Ammon's horn (tissue), 1 donor: ENCODE measurements around the gene LAMC3.

Source experiments
- DNase-seq: peaks from one replicate; pipeline ENCODE4 v3.0.0-alpha.2; 2016; ENCODE audit warnings: low spot score

LAMC3 gene

DNA sequence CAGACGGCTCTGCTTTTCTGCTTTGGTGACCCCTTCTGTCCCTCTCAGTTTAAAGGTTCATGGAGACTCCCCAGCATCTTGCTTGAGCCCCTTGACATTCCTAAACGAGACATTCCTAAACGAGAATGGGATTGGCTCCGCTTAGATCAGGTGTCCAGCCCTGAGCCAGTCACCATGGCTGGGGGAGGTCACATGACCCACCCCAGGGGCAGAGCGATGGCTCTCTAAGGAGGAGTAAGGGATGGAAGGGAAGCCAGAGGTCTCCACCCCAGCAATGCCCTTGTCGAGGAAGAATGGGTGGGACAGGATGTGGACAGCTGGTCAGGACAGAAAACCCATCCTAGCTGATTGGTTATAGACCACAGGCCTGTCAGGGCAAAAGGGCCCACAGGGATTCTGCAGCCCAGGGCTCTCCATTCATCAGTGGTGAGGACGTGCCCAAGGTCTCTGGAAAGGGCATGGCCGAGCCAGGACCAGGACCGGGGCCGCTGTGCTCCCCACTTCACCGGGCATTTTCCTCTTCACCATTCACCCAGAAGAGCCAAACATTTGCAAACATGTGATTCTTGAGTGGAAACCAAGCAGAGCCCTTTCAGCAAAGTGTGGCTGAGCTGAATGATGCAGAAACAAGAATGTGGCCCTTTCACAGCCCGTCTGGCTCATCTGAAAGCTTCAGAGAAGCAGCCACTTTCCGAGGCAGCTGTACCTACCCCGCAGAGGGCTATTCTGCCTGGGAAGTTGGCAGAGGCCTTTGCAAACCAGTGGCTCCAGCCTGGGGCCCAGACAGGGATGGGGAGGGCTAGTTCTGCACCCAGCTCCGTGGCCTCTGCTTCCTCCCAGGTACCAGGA lies 67.6 kb downstream of the LAMC3 start:
- peak; percentile 51 for DNase-seq

DNA sequence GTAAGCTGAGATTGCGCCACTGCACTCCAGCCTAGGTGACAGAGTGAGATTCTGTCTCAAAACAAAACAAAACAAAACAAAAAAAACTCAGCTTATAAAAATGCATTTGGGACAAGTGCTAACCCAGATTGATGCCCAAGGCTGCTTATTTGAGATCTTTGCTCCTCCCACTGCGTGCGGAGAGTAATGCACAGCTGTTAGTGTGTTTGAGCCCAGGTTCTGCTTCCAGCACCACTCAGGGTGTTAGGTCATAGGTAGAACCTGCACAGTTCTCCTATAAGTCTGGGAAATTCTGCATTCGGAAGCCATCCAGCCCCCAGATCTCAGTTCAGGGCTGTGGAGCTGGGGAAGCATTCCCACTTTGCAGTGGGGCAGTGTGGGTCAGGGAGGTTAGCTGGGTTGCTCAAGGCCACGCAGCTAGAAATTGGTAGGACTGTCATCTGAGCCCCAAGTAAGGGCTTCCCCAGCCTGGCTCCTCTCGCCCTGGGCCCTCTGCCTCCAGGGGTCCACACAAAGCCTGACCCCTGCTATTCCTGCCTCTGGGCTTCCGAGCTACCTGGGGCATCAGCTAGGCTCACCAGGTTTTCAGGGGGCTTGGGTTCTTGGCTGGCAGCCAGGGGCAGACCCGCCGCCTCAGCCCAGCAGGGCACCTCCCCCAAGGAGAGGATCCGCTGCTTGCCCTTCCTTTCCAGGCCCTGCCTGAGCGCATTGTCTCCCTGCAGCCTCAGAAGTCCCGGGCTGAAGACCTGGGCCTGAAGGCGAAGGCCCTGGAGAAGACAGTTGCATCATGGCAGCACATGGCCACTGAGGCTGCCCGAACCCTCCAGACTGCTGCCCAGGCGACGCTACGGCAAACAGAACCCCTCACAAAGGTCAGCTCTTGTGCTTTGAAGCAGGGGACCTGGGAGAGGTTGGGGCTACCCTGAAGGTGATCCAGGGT lies 69.7 kb downstream of the LAMC3 start:
- DNase-seq = no peak

DNA sequence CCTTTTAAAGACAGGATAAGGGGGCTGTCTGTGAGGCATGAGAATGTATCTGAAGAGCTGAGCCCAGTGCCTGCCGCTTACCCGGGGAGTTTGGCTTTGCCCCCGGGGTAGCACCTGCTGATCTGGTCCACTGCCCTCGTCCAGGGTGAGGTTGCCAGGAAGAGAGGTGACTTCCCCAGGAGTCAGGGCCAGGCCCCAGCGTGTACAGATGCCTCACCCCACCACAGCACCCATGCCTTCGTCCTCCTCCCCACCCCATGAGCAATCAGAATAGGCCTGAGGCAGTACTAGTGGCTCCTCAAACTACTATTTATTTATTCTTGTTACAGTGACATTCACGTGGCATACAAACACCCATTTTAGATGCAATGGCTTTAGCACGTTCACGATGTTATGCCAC lies 71.6 kb downstream of the LAMC3 start:
- no peak for DNase-seq

DNA sequence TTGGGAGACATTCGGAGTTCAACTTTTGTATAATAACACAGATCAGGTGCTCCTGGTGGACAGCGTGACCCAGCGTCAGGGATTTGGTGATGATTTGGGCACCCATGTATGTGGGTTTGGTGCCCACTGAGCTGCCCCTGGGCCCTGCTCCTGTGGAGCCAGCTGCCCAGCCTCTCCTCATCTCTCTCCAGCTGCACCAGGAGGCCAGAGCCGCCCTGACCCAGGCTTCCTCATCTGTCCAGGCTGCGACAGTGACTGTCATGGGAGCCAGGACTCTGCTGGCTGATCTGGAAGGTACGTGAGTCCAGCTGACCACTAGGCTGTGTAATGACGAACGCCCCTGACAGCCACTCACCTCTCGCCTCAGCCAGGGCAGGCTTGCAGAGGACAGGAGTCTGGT lies 72.9 kb downstream of the LAMC3 start:
- no peak for DNase-seq

DNA sequence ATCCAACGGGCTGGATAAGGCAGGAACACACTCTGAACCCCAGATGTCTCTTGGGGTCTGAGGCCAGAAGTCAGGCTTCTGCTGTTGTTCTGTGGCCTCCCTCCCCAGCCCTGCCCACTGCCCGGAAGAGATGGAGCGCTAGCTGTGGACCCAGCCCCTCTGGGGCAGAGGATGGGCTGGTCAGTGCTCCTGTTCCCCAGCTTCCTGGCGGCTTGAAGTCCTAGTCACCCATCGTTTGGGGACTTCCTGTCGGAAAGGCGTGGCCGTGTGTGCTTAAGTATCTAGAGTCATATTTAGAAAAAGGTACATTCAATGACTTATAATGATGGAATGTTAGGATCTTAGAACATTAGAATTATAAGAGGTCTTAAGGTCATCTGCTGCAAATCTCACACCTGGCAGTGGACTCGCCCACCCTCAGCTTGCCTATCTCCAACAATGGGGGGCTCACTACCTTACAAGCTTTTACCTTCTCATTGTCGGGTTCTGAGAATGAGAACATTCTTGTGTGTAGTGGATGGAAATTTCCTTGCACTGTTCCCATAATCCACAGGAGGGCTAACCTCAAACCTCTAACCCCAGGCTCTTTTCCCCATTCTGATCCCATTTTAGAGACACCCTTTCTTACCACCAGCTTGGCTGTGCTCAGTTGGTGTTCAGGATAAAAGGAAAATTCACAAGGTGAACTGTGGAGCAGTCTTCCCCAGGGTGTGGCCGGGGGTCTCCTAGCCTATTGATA lies 74.0 kb downstream of the LAMC3 start:
- DNase-seq = no peak

DNA sequence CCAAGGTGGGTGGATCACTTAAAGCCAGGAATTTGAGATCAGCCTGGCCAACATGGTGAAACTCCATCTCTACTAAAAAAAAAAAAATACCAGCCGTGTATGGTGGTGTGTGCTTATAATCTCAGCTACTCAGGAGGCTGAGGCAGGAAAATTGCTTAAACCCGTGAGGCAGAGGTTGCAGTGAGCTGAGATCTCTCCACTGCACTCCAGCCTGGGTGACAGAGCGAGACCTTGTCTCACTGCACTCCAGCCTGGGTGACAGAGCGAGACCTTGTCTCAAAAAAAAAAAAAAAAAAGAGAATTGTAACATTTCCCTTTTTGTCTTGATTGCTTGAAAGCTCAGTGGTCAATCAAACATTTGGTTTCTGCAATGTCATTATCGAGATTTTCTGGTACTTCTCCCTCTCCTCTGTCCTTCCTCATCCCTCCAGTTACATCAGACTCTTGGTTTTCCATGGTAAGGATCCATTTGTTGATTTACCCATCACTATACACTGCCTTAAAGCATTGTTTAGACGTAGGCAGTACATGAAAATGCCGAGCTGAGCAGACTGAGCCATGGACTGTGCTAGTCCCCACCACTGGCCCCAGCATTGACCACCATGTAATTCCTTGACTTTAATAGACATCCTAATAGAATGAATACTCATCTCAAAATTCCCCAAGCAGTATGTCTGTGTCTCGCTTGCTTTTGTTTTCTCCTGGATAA lies 75.8 kb downstream of the LAMC3 start:
- DNase-seq = no peak

DNA sequence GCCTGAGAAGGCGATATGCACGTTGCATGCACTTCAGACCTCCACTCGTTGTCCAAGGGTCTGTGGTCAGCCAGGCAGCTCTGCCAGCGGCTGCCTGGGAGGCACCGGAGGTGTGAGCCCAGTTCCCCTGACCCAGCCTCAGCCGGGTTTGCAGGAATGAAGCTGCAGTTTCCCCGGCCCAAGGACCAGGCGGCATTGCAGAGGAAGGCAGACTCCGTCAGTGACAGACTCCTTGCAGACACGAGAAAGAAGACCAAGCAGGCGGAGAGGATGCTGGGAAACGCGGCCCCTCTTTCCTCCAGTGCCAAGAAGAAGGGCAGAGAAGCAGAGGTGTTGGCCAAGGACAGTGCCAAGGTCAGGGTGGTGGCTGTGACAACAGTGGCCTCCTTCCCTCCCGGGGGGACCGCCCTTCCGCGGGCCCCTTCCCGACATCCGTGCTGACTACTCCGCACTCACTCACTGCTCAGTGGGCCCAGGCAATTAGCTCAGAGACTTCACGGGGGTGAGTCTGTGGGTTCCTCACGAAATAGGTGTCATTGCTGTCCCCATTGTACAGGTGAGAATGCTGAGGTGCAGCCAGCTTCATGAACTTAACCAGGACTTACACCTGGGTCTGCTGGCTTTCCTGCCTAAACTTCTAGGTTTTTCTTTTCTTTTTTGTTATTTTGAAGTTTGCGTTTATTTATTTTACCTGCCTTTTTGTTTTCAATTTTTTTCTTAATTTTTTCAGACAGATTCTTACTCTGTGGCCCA lies 76.6 kb downstream of the LAMC3 start:
- no peak for DNase-seq

DNA sequence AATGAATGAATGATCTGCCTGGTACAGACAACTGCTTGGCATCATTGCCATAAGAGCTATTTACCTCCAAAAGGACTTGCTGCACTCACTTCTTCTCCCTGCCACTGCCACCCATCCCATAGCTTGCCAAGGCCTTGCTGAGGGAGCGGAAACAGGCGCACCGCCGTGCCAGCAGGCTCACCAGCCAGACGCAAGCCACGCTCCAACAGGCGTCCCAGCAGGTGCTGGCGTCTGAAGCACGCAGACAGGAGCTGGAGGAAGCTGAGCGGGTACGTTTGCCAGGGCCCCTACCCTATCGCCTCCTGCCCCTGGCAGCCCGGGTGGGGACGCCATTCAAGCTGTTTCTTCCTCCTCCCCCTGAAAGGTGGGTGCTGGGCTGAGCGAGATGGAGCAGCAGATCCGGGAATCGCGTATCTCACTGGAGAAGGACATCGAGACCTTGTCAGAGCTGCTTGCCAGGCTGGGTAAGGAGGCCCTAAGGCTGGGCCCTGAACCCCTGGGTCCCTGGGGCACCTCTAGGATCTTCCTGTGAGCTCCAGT lies 78.5 kb downstream of the LAMC3 start:
- no peak for DNase-seq

DNA sequence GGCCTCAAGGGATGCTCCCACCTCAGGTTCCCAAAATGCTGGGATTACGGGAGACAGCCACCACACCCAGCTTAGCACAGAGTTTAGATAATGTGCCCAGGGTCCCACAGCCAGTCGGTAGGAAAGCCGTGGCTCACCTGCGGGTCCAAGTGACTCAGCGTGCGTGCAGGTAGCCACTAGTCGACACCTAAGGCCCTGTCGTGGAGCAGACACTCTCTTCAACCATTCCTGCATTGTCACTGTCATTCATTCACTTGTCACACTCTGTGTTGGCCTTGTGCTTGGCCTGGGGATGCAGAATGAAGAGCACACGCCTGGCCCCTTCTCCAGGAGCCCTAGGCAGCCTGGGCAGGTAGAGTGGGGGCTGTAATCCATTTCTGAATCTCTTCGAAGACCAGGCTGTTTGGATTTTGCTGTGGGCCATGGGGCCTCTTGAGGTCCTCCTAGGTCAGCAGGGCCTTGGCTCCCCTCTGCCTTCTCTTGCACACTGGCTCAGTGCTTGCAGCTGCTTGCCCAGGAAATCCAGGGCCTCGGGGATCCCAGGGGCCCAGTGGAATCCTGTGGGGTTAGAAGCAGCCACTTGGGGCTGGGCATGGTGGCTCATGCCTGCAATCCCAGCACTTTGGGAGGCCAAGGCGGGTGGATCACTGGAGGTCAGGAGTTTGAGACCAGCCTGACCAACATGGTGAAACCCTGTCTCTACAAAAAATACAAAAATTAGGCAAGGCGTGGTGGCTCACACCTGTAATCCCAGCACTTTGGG lies 81.2 kb downstream of the LAMC3 start:
- DNase-seq = no peak

DNA sequence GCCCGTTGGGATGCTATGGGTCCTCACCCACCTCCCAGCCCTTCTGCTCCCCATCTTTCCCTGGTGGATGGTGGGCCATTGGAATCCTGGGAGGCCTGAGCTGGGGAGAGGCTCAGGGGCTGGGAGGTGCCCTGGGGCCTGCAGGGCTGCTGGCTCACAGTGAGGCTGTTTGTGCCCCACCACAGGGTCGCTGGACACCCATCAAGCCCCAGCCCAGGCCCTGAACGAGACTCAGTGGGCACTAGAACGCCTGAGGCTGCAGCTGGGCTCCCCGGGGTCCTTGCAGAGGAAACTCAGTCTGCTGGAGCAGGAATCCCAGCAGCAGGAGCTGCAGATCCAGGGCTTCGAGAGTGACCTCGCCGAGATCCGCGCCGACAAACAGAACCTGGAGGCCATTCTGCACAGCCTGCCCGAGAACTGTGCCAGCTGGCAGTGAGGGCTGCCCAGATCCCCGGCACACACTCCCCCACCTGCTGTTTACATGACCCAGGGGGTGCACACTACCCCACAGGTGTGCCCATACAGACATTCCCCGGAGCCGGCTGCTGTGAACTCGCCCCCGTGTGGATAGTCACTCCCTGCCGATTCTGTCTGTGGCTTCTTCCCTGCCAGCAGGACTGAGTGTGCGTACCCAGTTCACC lies 82.5 kb downstream of the LAMC3 start:
- DNase-seq = no peak

DNA sequence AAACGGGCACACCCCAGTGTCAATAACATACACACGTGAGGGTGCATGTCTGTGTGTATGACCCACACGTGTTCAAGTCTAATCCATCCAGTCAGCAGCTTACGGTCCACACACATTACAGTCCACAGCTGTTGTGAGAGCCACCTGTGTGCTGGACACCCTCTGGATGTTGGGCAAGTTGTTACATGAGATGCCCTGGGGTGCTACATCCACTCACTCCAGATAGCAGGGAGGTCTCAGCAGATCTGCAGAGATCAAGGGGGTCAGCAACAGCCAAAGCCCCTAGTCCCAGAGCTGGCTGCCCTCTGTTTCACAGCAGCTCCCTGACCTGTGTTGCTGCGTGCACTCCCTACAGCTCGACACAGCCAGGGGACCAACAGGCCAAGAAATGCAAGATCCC lies 83.1 kb downstream of the LAMC3 start:
- no peak for DNase-seq

DNA sequence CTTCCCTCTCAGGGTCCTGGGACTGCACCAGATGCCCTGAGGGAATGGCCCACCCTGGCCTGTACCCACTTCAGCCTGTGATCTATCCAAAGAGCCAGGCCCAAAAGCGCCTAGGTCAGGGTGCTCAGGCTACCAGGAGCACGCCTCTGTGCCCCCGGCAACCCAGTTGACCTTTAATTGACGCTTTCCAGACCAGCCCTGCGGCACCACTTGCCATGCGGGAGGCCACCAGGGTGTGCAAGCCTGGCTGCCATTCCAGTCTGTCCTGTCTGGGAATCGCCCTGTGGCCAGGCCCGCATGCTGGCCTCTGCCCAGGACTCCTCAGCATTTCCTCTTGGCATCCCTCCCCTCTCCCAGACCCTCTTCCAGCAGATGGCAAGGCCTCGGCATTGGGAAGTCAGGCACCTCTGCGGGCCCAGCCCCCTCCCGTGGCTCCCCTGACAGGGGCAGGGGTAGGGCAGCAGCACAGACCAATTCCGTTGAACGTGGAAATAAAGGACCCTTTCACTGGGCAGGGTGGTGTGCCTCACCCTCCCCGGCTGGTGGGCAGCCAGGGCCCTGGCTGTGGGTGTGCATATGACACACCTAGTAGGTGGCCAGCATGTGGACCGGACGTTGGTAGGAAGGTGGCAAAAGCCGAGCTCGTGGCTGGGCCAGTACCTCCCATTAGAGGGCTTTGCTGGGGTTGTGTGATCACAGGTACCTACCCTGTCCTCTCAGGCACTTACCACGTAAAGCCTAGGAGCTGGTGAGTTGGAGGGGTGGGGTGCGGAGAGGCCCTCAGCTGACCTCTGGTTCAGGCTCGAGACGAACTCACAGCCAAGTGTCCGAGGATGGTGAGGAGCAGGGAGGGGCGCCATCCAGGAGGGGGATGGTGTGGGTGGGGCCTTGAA lies 83.8 kb downstream of the LAMC3 start:
- DNase-seq = no peak

DNA sequence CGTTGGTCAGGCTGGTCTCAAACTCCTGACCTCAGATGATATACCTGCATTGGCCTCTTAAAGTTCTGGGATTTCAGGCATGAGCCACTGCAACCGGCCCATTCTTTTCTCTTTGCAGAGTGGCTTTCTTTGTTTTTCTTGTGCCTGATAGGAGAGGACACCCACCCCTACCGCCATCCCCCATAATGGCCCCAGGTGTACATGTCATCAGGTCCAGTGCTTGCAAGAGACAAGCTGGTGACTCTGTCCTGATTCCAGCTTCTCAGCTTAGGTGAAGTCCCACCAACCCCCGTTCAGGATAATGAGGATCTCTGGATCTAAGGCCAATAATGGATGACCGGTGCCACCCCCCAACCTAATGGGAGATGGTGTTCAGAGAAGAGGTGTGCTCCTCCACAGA lies 85.0 kb downstream of the LAMC3 start:
- DNase-seq = no peak

DNA sequence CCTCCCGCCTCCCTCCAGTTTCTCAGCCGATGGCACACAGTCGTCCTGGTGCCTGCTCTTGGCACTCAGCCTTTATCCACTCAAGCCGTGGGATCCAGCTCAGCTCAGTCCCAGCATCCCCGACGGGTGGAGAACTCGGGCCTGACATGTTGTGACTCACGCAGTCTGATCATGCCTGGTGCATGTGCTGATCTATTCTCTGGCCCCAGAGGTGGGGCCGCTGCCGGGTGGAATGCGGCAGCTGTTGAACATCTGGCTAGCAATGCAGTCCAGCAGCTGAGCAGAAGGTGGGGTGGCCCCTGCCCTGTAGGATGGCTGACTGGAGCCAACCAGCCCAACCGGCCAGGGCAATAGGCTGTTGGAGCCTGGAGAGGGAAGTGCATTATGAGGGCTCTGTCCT lies 85.6 kb downstream of the LAMC3 start:
- DNase-seq = no peak

DNA sequence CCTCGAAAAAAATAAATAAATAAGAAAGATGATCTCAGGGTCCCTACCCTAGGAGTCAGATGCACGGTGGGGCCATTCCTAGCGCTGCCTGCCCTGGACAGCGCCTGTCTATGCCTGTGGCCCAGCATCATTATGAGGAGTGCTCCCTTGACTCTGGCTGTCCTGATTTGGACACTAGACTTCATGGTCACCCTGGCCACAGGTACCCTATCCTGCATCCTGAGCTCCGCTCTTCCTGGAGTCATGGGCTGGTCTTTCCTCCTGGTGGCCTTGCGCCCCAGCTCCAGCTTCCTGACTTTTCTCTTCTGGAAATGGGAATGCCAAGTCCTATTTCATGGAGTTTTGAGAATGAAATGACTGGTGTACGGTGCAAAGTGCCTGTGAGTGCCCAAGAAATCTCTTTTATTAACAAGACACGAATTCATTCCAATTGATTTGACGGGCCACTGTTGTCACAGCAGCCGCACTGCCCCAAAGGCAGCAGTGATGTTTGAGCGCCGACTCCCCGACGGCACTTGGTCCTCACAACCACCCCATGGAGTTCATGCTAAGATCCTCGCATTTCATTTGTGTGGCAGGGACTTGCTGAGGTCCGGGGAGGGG lies 86.8 kb downstream of the LAMC3 start:
- no peak for DNase-seq

DNA sequence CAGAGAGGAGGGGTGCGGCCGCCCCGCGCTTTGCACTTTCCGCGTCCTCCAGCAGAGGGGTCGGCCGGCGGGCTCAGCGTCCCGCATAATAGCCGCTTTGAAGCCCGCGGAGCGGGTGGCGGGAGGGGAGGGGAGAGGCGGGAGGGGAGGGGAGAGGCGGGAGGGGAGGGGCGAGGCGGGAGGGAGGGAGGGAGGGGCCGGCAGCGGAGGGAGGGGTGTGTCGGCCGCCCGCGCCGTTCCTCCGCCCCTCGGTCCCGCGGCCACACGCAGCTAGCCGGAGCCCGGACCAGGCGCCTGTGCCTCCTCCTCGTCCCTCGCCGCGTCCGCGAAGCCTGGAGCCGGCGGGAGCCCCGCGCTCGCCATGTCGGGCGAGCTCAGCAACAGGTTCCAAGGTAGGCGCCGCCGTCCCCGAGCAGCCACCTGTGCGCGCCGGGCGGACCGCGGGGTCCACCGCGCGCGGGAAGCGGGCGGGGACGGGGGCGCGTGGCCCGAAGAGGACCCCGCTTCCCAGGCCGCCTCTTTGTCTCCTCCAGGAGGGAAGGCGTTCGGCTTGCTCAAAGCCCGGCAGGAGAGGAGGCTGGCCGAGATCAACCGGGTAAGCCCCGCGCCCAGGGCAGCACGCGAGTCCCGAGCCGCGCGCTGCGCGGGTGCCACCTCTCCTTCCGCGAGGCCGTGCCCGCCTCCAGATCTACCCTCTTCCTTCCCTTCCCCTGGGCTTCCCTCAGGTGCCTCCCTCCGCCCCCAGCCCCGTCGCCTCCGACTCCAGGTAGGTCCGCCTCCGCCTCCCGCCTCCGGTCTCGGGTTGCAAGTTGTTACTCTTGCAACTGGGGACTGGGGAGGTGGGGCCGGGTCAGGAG lies 87.5 kb downstream of the LAMC3 start, which contains the start of gene AIF1L:
TSS of gene AIF1L (plus strand) at position 263 of the 857 bp plus-strand sequence. CDS start at position 362, 99 bp downstream.
- DNase-seq = peak; percentile 82
